ENCODE measurements around the gene OR51G1.
"Not testable (repeated sequence)": the region's sequence is repeated elsewhere in the genome, so short reads cannot be mapped to it uniquely, and the experiment has no call there.

The OR51G1 gene

GRCh38 chr11:4924239-4924638 is at the start of gene OR51G1:
Gene OR51G1 (minus strand): TSS chr11:4924339. CDS start chr11:4924339, 0 bp downstream.
- no peak for DNase-seq

DNA sequence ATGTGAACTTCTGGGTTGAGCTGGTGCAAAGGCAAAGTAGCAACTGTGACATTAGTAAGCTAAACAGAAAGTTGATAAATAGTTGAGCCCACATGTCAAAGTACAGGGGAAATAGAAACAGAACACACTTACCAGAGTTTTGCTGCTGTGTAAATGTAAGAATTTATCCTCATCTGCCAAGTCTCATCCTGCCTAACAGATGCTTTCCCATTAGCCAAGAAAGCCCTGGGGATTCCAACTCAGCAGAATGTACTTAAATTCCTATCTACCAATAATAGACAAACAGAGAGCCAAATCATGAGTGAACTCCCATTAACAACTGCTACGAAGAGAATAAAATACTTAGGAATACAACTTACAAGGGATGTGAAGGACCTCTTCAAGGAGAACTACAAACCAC is 38.7 kb upstream of the OR51G1 start:
- no peak for DNase-seq

DNA sequence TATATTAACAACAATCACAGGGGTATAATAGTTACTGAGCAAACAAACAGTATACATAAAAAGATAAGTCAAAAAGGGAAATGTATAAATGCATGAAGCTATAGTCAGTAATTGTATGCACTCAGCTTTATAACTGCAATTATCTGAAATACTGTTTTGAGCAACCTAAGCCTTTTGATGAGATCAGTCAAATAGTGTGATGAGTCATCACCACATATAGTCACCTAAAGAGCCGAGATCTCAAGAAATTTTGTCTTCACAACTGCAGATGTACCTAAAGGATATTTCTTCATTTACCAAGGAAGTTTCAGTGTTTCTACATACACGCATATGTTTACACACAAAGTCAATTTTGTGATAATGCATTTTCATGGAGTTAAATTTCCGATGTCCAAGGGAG is 36.7 kb upstream of the OR51G1 start:
- no peak for DNase-seq

- no peak for DNase-seq
Observed at GRCh38 chr11:4957396-4957795, 33.3 kb upstream of the OR51G1 start.

GRCh38 chr11:4955613-4956012 is 31.5 kb upstream of the OR51G1 start, which contains the start of gene OR51A2:
Gene OR51A2 (minus strand): TSS chr11:4955713. CDS start chr11:4955713, 0 bp downstream.
- DNase-seq, result not testable (repeated sequence)

DNA sequence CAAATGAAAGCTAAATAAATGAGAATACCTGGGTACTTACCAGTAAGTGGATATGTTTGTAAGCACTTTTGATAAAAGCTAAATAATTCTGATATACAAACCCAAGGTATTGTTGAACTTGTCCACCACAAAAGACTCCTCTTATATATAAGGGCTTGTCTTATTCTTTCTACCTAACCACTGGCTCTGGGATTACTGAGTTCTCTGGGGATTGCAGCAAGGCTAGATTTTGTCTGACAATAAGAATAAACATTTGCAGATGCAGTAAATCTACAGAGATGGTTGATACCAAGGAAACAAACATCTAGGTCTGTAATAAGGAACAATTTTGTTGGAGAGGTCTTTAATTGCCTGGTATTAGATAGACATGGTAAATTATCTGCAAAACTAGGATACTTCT is 23.4 kb upstream of the OR51G1 start, which contains the start of gene OR51A4:
Gene OR51A4 (minus strand): TSS at position 101 of the 400 bp plus-strand sequence. CDS start 505 bp downstream, outside the sequence.
- DNase-seq, result no peak

DNA sequence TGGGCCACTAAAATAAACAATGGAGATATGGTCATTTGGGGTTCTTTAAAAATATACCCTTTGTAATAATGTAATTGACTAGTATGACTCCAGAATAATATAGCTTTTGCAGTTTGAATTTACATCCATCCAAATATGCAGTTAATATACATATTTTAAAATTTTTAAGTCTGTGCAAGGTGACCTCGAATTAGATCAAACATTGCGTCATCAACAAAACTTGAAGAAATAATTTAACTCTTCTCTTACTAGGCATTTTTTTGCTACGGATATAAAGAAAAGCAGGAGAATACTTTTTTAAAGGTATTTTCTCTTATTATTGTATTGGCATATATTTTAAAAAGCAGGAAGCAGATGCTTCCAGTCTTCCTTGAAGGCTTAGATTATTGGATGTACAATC is 12.6 kb upstream of the OR51G1 start:
- no peak for DNase-seq

DNA sequence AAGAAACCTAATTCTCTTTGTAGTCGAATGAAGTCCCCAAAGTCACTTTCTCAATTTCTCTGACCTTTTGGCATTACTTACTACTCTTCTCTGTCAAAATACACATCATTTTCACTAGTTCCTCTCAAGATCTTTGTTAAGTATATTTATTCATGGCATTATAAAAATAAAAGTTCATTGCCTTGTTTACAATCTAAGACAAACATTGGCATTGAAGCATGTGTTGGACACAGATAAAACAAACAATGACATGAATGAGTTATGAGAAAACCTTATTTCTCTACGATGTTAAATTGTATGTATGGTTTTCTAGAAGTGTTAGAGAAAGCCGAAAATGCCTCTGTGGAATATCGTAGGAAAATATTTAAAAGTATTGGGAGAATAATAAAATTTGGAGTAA is 8.6 kb upstream of the OR51G1 start:
- DNase-seq, result no peak

DNA sequence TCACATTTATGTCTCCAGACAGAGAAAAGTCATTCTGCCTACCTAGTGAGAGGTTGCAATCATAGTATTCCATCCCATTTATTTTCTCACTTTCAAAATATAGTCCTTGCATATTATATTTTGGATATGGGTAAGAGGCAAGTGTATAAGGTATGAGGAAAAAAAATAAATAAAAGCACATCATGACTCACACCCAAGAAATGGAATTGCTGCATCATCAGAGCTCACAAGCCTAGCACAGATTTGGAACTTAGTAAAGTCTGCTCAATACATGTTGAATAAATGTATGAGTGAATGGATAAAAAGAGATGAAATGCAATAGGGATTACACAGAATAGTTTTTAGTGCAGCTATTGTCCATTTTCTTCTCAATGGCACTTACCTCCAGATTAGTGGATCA is 2.5 kb upstream of the OR51G1 start:
- DNase-seq, result no peak

GRCh38 chr11:4922304-4922703 is 1.8 kb downstream of the OR51G1 start:
- no peak for DNase-seq

- no peak for DNase-seq
Observed at GRCh38 chr11:4921796-4922195, 2.3 kb downstream of the OR51G1 start.

DNA sequence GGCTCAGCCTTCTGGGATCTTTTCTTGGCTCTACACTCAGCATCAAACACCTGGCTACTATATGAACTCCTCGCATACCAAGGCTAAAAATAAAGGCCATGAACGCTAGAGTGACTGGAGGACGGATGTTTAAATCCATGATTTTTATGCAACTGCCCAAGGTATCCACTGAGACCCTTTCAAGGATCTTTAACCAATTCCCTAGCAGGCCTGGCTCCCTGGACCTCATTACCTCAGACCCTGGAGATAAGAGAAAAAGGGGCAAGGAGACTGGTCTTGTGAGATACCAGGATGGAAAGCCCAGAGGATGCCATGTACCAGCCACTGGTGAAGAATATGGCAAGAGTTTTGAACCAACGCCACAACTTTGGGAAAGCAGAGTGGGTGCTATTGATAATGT is 4.9 kb downstream of the OR51G1 start, which contains the start of gene OR51G2:
Gene OR51G2 (minus strand): TSS at position 101 of the 400 bp plus-strand sequence. CDS start 3,687 bp downstream, outside the sequence.
- DNase-seq, result no peak

- DNase-seq, result no peak
Observed at GRCh38 chr11:4916581-4916980, 7.6 kb downstream of the OR51G1 start.

- no peak for DNase-seq
Observed at GRCh38 chr11:4903484-4903883, 20.7 kb downstream of the OR51G1 start, which contains the start of gene OR51A7. Gene OR51A7 (plus strand): TSS chr11:4903783. CDS start chr11:4907370, 3,587 bp downstream.

- no peak for DNase-seq
Observed at GRCh38 chr11:4891996-4892640, 32.0 kb downstream of the OR51G1 start.

DNA sequence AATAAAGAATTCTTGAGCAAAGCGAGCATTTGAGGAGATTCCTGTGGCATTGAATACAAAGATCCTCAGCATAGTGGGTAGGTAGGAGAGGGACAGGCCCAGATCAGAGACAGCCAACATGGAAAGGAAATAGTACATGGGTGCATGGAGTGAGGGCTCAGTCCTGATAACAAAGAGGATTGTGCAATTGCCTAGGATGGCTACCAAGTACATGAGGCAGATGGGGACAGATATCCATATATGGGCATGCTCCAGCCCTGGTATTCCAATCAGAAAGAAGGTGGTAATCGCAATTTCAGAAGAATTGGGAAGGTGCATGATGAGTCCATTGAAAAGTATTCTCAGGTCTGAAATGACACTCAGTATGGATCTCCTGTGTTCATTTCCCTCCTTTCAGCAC is 33.9 kb downstream of the OR51G1 start:
- DNase-seq, result no peak

DNA sequence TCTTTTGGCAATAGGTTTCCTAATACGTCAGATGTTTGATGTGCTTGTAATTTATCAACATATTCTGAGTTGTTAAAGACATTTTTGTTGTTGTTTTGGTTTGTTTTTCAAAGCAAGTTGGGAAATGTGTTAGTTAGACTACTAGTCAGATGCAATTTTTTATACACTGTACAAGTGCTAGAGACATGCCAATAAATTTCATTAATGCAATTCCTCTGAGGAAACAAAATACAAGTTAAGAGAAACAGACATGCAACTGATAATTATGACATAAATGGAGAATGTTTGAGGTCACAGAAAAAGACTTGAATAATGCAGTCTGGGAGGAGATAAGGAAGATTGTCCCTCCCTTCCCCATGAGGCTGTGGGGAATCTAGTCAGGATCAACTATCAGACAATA is 36.5 kb downstream of the OR51G1 start:
- DNase-seq, result no peak

DNA sequence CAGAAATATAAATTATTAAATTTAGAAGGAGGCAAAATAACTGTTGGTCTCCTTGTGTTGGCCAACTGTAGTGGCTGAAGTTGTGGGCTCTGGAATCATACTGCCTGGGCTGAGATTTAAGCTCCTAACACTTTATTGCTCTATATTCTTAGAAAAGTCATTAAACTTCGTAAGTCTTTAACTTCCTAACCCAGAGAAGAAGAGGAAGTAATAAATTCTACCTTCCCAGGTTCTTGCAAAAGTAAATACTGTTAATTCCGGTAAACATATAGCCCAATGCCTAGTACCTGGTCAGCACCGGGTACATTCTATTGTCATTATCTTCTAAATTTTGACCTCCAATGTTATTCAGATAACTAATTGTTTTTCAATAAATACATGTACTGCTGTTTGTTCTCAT is 38.0 kb downstream of the OR51G1 start:
- DNase-seq, result no peak

DNA sequence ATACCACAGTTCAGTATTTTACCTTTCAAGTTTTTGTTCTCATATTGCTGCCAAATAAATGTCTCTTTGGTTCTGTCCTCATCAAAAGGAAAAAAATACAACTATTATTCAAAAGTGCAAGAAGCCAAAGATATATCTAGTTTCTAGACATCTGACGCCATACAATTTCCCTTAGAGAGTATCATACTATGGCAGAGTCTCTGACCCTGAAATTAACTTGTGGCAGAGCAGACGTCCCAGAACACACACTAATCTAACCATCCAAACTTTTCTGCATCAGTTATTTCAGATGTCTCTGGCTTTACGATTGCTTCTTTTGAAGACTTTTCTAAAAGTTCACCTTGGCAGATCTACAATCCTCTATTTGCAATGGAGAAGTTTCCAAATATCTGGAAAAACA is 39.8 kb downstream of the OR51G1 start:
- DNase-seq, result no peak

DNA sequence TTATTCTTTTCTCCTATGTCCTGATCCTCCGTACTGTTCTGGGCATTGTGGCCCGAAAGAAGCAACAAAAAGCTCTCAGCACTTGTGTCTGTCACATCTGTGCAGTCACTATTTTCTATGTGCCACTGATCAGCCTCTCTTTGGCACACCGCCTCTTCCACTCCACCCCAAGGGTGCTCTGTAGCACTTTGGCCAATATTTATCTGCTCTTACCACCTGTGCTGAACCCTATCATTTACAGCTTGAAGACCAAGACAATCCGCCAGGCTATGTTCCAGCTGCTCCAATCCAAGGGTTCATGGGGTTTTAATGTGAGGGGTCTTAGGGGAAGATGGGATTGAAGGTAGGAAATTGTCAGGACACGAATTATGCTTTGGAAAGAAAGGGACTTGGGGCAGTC is 41.6 kb downstream of the OR51G1 start:
- DNase-seq, result no peak

DNA sequence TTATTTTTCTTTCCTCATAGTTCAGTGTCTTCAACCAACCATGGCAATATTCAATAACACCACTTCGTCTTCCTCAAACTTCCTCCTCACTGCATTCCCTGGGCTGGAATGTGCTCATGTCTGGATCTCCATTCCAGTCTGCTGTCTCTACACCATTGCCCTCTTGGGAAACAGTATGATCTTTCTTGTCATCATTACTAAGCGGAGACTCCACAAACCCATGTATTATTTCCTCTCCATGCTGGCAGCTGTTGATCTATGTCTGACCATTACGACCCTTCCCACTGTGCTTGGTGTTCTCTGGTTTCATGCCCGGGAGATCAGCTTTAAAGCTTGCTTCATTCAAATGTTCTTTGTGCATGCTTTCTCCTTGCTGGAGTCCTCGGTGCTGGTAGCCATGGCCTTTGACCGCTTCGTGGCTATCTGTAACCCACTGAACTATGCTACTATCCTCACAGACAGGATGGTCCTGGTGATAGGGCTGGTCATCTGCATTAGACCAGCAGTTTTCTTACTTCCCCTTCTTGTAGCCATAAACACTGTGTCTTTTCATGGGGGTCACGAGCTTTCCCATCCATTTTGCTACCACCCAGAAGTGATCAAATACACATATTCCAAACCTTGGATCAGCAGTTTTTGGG is 42.2 kb downstream of the OR51G1 start, which contains the start of gene OR51T1:
Gene OR51T1 (plus strand): TSS at position 41 of the 641 bp plus-strand sequence. CDS start 0 bp downstream, at position 41.
- DNase-seq, result no peak

GRCh38 chr11:4881188-4881587 is 43.0 kb downstream of the OR51G1 start:
- no peak for DNase-seq

Measured in activated gamma-delta T cell treated with Interleukin-2 at 50 U/mL for 16 hours (primary cell).